ENCODE results near the gene SLC16A6. TPM values are rescaled to one million over a fixed set of nuclear protein-coding genes. Genes with fewer than 3 reads are reported as not detected.
A peak's percentile ranks its signal among the peaks of the same experiment; 100 is the strongest.
"Not testable (repeated sequence)": the region's sequence is repeated elsewhere in the genome, so short reads cannot be mapped to it uniquely, and the experiment has no call there.

SLC16A6 gene
- total RNA-seq, 1 donor from 2014 or later = 1.7 TPM

GRCh38 chr17:68249354-68249765 is 41.6 kb downstream of the SLC16A6 start:
- no peak for DNase-seq (ENCODE audit: low spot score)

- DNase-seq (ENCODE audit: low spot score) = no peak
Observed at GRCh38 chr17:68248891-68249290, 42.0 kb downstream of the SLC16A6 start.

- peak; percentile 84 for DNase-seq (ENCODE audit: low spot score)
Observed at GRCh38 chr17:68248199-68248825, 42.6 kb downstream of the SLC16A6 start.

- DNase-seq (ENCODE audit: low spot score) = peak; percentile 97
Observed at GRCh38 chr17:68247445-68248198, 43.3 kb downstream of the SLC16A6 start, which contains the start of gene AMZ2. Gene AMZ2 (plus strand): TSS chr17:68248043. CDS start chr17:68250188, 2,145 bp downstream.

- DNase-seq (ENCODE audit: low spot score) = no peak
Observed at GRCh38 chr17:68246271-68247028, 44.5 kb downstream of the SLC16A6 start.

- no peak for DNase-seq (ENCODE audit: low spot score)
Observed at GRCh38 chr17:68239632-68240366, 51.1 kb downstream of the SLC16A6 start.

GRCh38 chr17:68238871-68239253 is 52.1 kb downstream of the SLC16A6 start:
- no peak for DNase-seq (ENCODE audit: low spot score)

- no peak for DNase-seq (ENCODE audit: low spot score)
Observed at GRCh38 chr17:68238164-68238870, 52.6 kb downstream of the SLC16A6 start.

GRCh38 chr17:68237369-68238163 is 53.4 kb downstream of the SLC16A6 start:
- DNase-seq (ENCODE audit: low spot score) = not testable (repeated sequence)

- DNase-seq (ENCODE audit: low spot score) = not testable (repeated sequence)
Observed at GRCh38 chr17:68235336-68235791, 55.6 kb downstream of the SLC16A6 start.

- not testable (repeated sequence) for DNase-seq (ENCODE audit: low spot score)
Observed at GRCh38 chr17:68234726-68235335, 56.1 kb downstream of the SLC16A6 start.

GRCh38 chr17:68232741-68233140 is 58.2 kb downstream of the SLC16A6 start:
- DNase-seq (ENCODE audit: low spot score) = not testable (repeated sequence)

GRCh38 chr17:68231541-68231940 is 59.4 kb downstream of the SLC16A6 start:
- DNase-seq (ENCODE audit: low spot score) = no peak

GRCh38 chr17:68231131-68231530 is 59.8 kb downstream of the SLC16A6 start:
- DNase-seq (ENCODE audit: low spot score) = not testable (repeated sequence)

- no peak for DNase-seq (ENCODE audit: low spot score)
Observed at GRCh38 chr17:68229619-68230018, 61.3 kb downstream of the SLC16A6 start.

- DNase-seq (ENCODE audit: low spot score) = peak; percentile 46
Observed at GRCh38 chr17:68228817-68229570, 61.9 kb downstream of the SLC16A6 start.

GRCh38 chr17:68228039-68228680 is 62.8 kb downstream of the SLC16A6 start:
- DNase-seq (ENCODE audit: low spot score) = not testable (repeated sequence)

- DNase-seq (ENCODE audit: low spot score) = not testable (repeated sequence)
Observed at GRCh38 chr17:68225055-68225454, 65.9 kb downstream of the SLC16A6 start.

Data from umbilical cord (tissue), 2 donors.